Nephron (organoid): ENCODE measurements around the gene GFPT2.
"Not testable (repeated sequence)": the region's sequence is repeated elsewhere in the genome, so short reads cannot be mapped to it uniquely, and the experiment has no call there.

Experiments
- H3K27ac Mint-ChIP-seq, 3 experiments: 2 replicates each; pipeline ENCODE4 v1.8.0; 2020; ENCODE audit warnings: mixed read lengths in 3 of 3, mild to moderate bottlenecking in 2 of 3, moderate library complexity in 1 of 3
- H3K27me3 Mint-ChIP-seq: 2 replicates; pipeline ENCODE4 v1.8.0; 2021; ENCODE audit warnings: low read depth, mild to moderate bottlenecking, moderate library complexity, mixed read lengths
- H3K36me3 Mint-ChIP-seq: 2 replicates; pipeline ENCODE4 v1.8.0; 2020; ENCODE audit warnings: low read depth, mixed read lengths
- H3K4me1 Mint-ChIP-seq: 2 replicates; pipeline ENCODE4 v1.8.0; 2020; ENCODE audit warnings: mixed read lengths
- H3K4me3 Mint-ChIP-seq, 3 experiments: 2 replicates each; pipeline ENCODE4 v1.8.0; 2020; ENCODE audit warnings: mild to moderate bottlenecking in 3 of 3, mixed read lengths in 3 of 3, moderate library complexity in 2 of 3
- H3K9me3 Mint-ChIP-seq: 2 replicates; pipeline ENCODE4 v1.8.0; 2020; ENCODE audit warnings: mixed read lengths
- TF ChIP-seq, protein P1 (sequence below), 3 experiments: fragments of 200-600 bp; sonication (generic); IDR thresholded peaks; one replicate each; pipeline ENCODE4 v1.5.0; 2021; ENCODE audit warnings: antibody characterized with exemption in 3 of 3; ENCODE audit not compliant: unreplicated experiment in 3 of 3

The GFPT2 gene

DNA sequence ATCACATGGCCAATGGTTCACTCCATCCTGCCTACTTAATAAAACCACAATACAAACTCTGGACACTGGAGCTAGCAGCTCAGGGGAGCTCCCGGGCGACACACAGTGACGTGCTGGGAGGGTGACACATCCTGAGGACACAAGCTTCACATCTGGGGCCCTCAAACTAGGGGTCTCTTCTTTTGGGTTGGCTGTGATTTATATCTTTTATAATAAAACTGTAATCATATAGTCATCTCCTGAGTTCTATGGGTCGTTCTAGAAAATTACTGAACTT lies 49.2 kb downstream of the GFPT2 start:
- Mint-ChIP-seq H3K4me1 (no peaks in the 10 kb centered on the region), H3K27me3 (no peaks in the 10 kb centered on the region), H3K27ac (no peak overlapping the region), H3K9me3 (no peaks in the 10 kb centered on the region), H3K36me3 (peaks cover 24% of the 10 kb centered on the region), H3K4me3 (no peak overlapping the region)
- TF ChIP-seq, protein P1, sequence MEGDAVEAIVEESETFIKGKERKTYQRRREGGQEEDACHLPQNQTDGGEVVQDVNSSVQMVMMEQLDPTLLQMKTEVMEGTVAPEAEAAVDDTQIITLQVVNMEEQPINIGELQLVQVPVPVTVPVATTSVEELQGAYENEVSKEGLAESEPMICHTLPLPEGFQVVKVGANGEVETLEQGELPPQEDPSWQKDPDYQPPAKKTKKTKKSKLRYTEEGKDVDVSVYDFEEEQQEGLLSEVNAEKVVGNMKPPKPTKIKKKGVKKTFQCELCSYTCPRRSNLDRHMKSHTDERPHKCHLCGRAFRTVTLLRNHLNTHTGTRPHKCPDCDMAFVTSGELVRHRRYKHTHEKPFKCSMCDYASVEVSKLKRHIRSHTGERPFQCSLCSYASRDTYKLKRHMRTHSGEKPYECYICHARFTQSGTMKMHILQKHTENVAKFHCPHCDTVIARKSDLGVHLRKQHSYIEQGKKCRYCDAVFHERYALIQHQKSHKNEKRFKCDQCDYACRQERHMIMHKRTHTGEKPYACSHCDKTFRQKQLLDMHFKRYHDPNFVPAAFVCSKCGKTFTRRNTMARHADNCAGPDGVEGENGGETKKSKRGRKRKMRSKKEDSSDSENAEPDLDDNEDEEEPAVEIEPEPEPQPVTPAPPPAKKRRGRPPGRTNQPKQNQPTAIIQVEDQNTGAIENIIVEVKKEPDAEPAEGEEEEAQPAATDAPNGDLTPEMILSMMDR (IDR thresholded peaks at IDR 0.05; ENCODE audit: unreplicated experiment in 3 of 3): no peak

DNA sequence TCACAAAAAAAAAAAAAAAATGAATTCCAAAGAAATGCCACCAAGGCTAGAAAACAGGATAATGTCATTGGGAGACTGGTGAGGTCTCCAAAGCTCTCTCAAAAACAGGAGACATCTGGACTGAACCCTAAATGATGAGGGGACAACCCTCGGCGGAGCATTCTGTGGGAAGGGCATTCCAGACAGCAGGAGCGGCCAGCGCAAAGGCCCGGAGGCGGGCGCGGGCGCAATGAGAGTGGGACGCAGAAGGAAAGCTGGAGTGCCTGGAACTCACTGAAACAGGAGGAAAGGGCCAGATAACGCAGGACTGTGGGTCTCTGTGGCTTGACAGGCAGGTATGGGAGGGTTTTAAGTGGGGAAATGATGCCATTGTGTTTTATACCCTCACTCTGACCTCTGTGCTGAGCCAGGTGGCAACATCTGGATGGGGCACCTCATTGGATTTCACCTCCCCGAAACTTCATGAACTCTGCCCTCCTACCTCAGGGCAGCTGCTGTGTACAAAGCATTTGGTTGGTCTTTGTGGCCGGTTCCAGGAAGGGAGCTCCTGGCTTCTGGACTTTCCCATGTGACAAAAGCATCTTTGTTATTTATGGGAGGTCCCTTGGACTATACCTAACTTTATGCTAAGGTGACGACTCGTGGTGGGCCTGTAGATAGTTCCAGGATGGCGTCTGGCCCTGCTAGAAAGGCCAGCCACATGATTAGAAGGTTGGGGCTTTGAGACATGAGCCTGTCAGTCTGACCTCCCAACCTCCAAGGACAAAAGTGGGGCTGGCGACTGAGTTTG lies 49.7 kb downstream of the GFPT2 start:
- no peaks in the 10 kb centered on the region for H3K27me3 Mint-ChIP-seq
- peaks cover 24% of the 10 kb centered on the region for H3K36me3 Mint-ChIP-seq
- no peak overlapping the region for H3K4me3 Mint-ChIP-seq
- no peak overlapping the region for H3K27ac Mint-ChIP-seq
- H3K9me3 Mint-ChIP-seq: no peaks in the 10 kb centered on the region
- TF ChIP-seq, protein P1 (IDR thresholded peaks at IDR 0.05; ENCODE audit: unreplicated experiment in 3 of 3): no peak
- no peaks in the 10 kb centered on the region for H3K4me1 Mint-ChIP-seq

DNA sequence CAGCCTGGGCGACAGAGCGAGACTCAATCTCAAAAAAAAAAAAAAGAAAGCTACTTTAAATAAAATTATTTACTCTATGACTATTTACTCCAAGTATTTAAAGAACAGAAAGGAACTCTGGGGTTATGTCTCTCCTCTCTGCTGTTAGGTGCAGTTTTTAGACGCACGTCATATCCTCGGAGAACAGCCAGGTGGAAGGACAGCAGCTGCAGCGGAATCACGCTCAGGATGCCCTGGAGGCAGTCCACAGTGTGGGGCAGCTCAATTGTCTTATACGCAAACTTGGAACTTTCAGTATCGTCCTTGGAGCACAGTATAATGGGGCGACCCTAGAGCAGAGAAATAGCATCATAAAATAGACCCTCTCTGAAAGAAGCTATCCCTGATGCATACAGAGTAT lies 50.9 kb downstream of the GFPT2 start:
- H3K27ac Mint-ChIP-seq: no peak overlapping the region
- H3K4me3 Mint-ChIP-seq: no peak overlapping the region
- no peaks in the 10 kb centered on the region for H3K9me3 Mint-ChIP-seq
- no peaks in the 10 kb centered on the region for H3K4me1 Mint-ChIP-seq
- peaks cover 24% of the 10 kb centered on the region for H3K36me3 Mint-ChIP-seq
- TF ChIP-seq, protein P1 (IDR thresholded peaks at IDR 0.05; ENCODE audit: unreplicated experiment in 3 of 3): no peak
- H3K27me3 Mint-ChIP-seq: no peaks in the 10 kb centered on the region

DNA sequence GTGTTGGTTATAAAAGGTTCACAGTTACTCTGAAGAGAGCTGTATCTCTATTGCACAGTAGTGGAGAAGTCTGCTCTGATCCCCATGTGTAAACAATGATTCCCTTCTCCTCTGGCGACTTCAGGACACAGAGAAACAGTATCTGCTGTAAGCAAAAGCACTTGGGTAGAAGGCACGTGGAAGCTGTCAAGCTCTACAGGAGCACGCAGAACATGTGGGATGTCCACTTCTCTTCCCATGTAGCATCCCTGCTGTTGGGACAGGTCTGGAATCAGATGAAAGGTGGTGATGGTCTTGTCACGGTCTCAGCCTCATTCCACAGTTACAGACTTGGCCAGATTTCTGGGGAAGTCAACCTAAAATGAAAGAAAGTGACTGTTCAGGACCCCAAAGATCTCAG lies 51.9 kb downstream of the GFPT2 start:
- Mint-ChIP-seq H3K27ac (no peak overlapping the region), H3K36me3 (peaks cover 24% of the 10 kb centered on the region), H3K9me3 (no peaks in the 10 kb centered on the region), H3K27me3 (no peaks in the 10 kb centered on the region), H3K4me1 (peaks cover under 1% of the 10 kb centered on the region), H3K4me3 (no peak overlapping the region)
- TF ChIP-seq, protein P1 (IDR thresholded peaks at IDR 0.05; ENCODE audit: unreplicated experiment in 3 of 3): no peak

- Mint-ChIP-seq H3K36me3 (peaks cover 16% of the 10 kb centered on the region), H3K27me3 (no peaks in the 10 kb centered on the region), H3K9me3 (no peaks in the 10 kb centered on the region), H3K4me1 (peaks cover 6% of the 10 kb centered on the region), H3K4me3 (no peak overlapping the region), H3K27ac (no peak overlapping the region)
- TF ChIP-seq, protein P1 (IDR thresholded peaks at IDR 0.05; ENCODE audit: unreplicated experiment in 3 of 3): no peak
Measured at GRCh38 chr5:180299526-180299925, 53.6 kb downstream of the GFPT2 start.

DNA sequence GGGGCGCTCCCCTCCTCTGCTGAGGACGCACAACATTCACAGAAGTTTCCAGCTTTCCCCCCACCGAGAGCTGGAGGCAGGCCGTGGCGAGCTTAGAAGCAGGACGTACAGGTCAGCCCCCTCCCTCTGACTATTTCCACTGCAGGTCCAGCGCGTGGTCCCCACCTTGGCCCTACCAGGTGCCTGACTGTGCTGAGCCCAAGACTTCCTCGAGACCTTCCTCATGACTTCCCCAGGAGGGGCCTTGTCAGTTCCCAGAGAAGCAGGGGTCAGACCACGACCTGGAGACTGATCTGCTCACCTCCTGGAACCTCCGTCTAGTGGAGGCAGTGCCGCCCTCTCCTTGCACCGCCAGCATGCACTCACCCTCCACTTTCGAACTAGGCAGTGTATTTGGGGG lies 54.1 kb downstream of the GFPT2 start:
- peaks cover 16% of the 10 kb centered on the region for H3K36me3 Mint-ChIP-seq
- not testable (repeated sequence) for H3K9me3 Mint-ChIP-seq, H3K4me1 Mint-ChIP-seq, H3K4me3 Mint-ChIP-seq, H3K27ac Mint-ChIP-seq, H3K27me3 Mint-ChIP-seq
